GM23338 (cell line): ENCODE measurements around the gene AKNA.
"Not testable (repeated sequence)": the region's sequence is repeated elsewhere in the genome, so short reads cannot be mapped to it uniquely, and the experiment has no call there.

Experiments
- CTCF ChIP-seq, 2 experiments: fragments of 200-600 bp in 1 of 2; sonication (generic) in 1 of 2; conservative IDR thresholded peaks; 2 replicates each; pipeline versions ENCODE4 v1.5.1 to v1.6.1; 2016 to 2017; ENCODE audit warnings: antibody characterized with exemption in 2 of 2, low read depth in 2 of 2, mild to moderate bottlenecking in 2 of 2, moderate library complexity in 1 of 2
- EZH2 ChIP-seq: fragments of 200-600 bp; sonication (generic); IDR thresholded peaks from one replicate; pipeline ENCODE4 v1.8.0; 2017; ENCODE audit warnings: antibody characterized with exemption, mild to moderate bottlenecking, low read depth; ENCODE audit not compliant: unreplicated experiment
- EZH2phosphoT487 ChIP-seq: fragments of 200-600 bp; sonication (generic); IDR thresholded peaks from one replicate; pipeline ENCODE4 v1.8.1; 2018; ENCODE audit warnings: antibody characterized with exemption; ENCODE audit not compliant: unreplicated experiment
- JUNB ChIP-seq: IDR thresholded peaks from one replicate; pipeline ENCODE4 v1.6.1; 2016; ENCODE audit warnings: antibody characterized with exemption; ENCODE audit not compliant: unreplicated experiment
- POLR2AphosphoS5 ChIP-seq: IDR thresholded peaks from 2 replicates; pipeline ENCODE4 v1.6.1; 2016; ENCODE audit warnings: antibody characterized with exemption, low read depth
- REST ChIP-seq: IDR thresholded peaks from one replicate; pipeline ENCODE4 v1.6.1; 2018; ENCODE audit warnings: antibody characterized with exemption; ENCODE audit not compliant: unreplicated experiment

GRCh38 chr9:114324965-114325364, 62.8 kb downstream of the AKNA start:
- TF ChIP-seq CTCF (conservative IDR thresholded peaks at IDR 0.05; ENCODE audit: low read depth in 2 of 2); REST; EZH2phosphoT487; POLR2AphosphoS5; JUNB; EZH2: not testable (repeated sequence)
